Measurements from ENCODE around the gene H1-8. TPM values are rescaled to one million over a fixed set of nuclear protein-coding genes. Genes with fewer than 3 reads are reported as not detected.

The H1-8 gene
- total RNA-seq, 2 donors from 2014 or later: not detected

- no peaks in the 10 kb centered on the region for H3K9me3 ChIP-seq
- DNase-seq (ENCODE audit: low spot score): no peak
- no peaks in the 10 kb centered on the region for H3K27me3 ChIP-seq (replicated peaks; ENCODE audit: insufficient read depth)
- H3K4me3 ChIP-seq: no peak overlapping the region
- intact Hi-C loops (cut with DNase I): no loop called here
- H3K27ac ChIP-seq: no peak overlapping the region
- 95% methylated on average over 11 of the region's 11 CpGs for WGBS
- TF ChIP-seq POLR2A (IDR thresholded peaks at IDR 0.05): no peak
- no peak for TF ChIP-seq POLR2AphosphoS5 (IDR thresholded peaks at IDR 0.05)
- no peak for TF ChIP-seq CTCF (IDR thresholded peaks at IDR 0.05)
- H3K36me3 ChIP-seq: no peaks in the 10 kb centered on the region
- no peaks in the 10 kb centered on the region for H3K4me1 ChIP-seq (replicated peaks)
These were observed 11.3 kb upstream of the H1-8 start for GRCh38 chr3:129531699-129532098.

- Histone ChIP-seq H3K4me1 (replicated peaks) (no peaks in the 10 kb centered on the region), H3K4me3 (no peak overlapping the region), H3K27me3 (replicated peaks; ENCODE audit: insufficient read depth) (no peaks in the 10 kb centered on the region), H3K9me3 (no peaks in the 10 kb centered on the region), H3K27ac (no peak overlapping the region), H3K36me3 (no peaks in the 10 kb centered on the region)
- intact Hi-C loops (cut with DNase I): no loop called here
- no peak for DNase-seq (ENCODE audit: low spot score)
- no peak for TF ChIP-seq POLR2A (IDR thresholded peaks at IDR 0.05)
- no peak for TF ChIP-seq POLR2AphosphoS5 (IDR thresholded peaks at IDR 0.05)
- no peak for TF ChIP-seq CTCF (IDR thresholded peaks at IDR 0.05)
- WGBS: 98% methylated on average over 20 of the region's 20 CpGs
These were observed 10.7 kb upstream of the H1-8 start for GRCh38 chr3:129532261-129532660.

- DNase-seq (ENCODE audit: low spot score): no peak
- no peak overlapping the region for H3K4me3 ChIP-seq
- intact Hi-C loops (cut with DNase I): no loop called here
- TF ChIP-seq POLR2AphosphoS5 (IDR thresholded peaks at IDR 0.05): no peak
- TF ChIP-seq POLR2A (IDR thresholded peaks at IDR 0.05): no peak
- no peak for TF ChIP-seq CTCF (IDR thresholded peaks at IDR 0.05)
- H3K4me1 ChIP-seq (replicated peaks): no peaks in the 10 kb centered on the region
- no peak overlapping the region for H3K27ac ChIP-seq
- H3K9me3 ChIP-seq: no peaks in the 10 kb centered on the region
- 92% methylated on average over 16 of the region's 16 CpGs for WGBS
- no peaks in the 10 kb centered on the region for H3K27me3 ChIP-seq (replicated peaks; ENCODE audit: insufficient read depth)
- no peaks in the 10 kb centered on the region for H3K36me3 ChIP-seq
These were observed 9.6 kb upstream of the H1-8 start for GRCh38 chr3:129533406-129533805.

GRCh38 chr3:129534428-129535027 lies 8.4 kb upstream of the H1-8 start:
- H3K4me1 ChIP-seq (replicated peaks): no peaks in the 10 kb centered on the region
- intact Hi-C loops (cut with DNase I): no loop called here
- H3K9me3 ChIP-seq: no peaks in the 10 kb centered on the region
- no peak for DNase-seq (ENCODE audit: low spot score)
- no peak overlapping the region for H3K4me3 ChIP-seq
- H3K36me3 ChIP-seq: no peaks in the 10 kb centered on the region
- H3K27ac ChIP-seq: no peak overlapping the region
- H3K27me3 ChIP-seq (replicated peaks; ENCODE audit: insufficient read depth): no peaks in the 10 kb centered on the region
- WGBS: 96% methylated on average over 4 of the region's 4 CpGs
- TF ChIP-seq POLR2A (IDR thresholded peaks at IDR 0.05) (no peak), CTCF (IDR thresholded peaks at IDR 0.05) (no peak)

GRCh38 chr3:129535075-129535474 lies 7.9 kb upstream of the H1-8 start:
- Histone ChIP-seq H3K36me3 (no peaks in the 10 kb centered on the region), H3K27me3 (replicated peaks; ENCODE audit: insufficient read depth) (no peaks in the 10 kb centered on the region), H3K4me1 (replicated peaks) (no peaks in the 10 kb centered on the region), H3K4me3 (no peak overlapping the region), H3K27ac (no peak overlapping the region), H3K9me3 (no peaks in the 10 kb centered on the region)
- TF ChIP-seq CTCF (IDR thresholded peaks at IDR 0.05) (no peak), POLR2AphosphoS5 (IDR thresholded peaks at IDR 0.05) (no peak), POLR2A (IDR thresholded peaks at IDR 0.05) (no peak)
- intact Hi-C loops (cut with DNase I): no loop called here
- DNase-seq (ENCODE audit: low spot score): no peak
- 85% methylated on average over 1 of the region's 1 CpG for WGBS

Measured in prostate gland (tissue), 2 donors.